Mucosa of rectum (tissue), 2 donors: ENCODE data around the gene GBF1.

Experiments used
- H3K27ac ChIP-seq, 2 donors: one replicate each; pipeline ENCODE4 v1.7.0; 2013; ENCODE audit warnings: inconsistent platforms in 2 of 2, low read depth in 2 of 2, low read length in 2 of 2
- H3K27me3 ChIP-seq, 2 donors: one replicate each; pipeline ENCODE4 v1.7.0; 2013; ENCODE audit warnings: low read length in 2 of 2; ENCODE audit not compliant: control insufficient read depth in 2 of 2, insufficient read depth in 2 of 2
- H3K36me3 ChIP-seq, 2 donors: one replicate each; pipeline ENCODE4 v1.7.0; 2013; ENCODE audit warnings: low read length in 2 of 2; ENCODE audit not compliant: control insufficient read depth in 2 of 2, insufficient read depth in 2 of 2
- H3K4me1 ChIP-seq, 2 donors: one replicate each; pipeline ENCODE4 v1.7.0; 2013; ENCODE audit warnings: low read length in 2 of 2, mild to moderate bottlenecking in 1 of 2; ENCODE audit not compliant: control insufficient read depth in 2 of 2, insufficient read depth in 2 of 2
- H3K4me3 ChIP-seq, 2 donors: one replicate each; pipeline ENCODE4 v1.7.0; 2013; ENCODE audit warnings: low read length in 2 of 2
- H3K9ac ChIP-seq, 2 donors: one replicate each; pipeline ENCODE4 v1.7.0; 2013; ENCODE audit warnings: low read length in 2 of 2, low read depth in 1 of 2, mild to moderate bottlenecking in 1 of 2
- H3K9me3 ChIP-seq, 2 donors: one replicate each; pipeline ENCODE4 v1.7.0; 2013; ENCODE audit warnings: low read length in 2 of 2; ENCODE audit not compliant: control insufficient read depth in 2 of 2
- donor health status: healthy.
- donor health status: Normal muscosa, but diverticular disease.

Gene GBF1

DNA sequence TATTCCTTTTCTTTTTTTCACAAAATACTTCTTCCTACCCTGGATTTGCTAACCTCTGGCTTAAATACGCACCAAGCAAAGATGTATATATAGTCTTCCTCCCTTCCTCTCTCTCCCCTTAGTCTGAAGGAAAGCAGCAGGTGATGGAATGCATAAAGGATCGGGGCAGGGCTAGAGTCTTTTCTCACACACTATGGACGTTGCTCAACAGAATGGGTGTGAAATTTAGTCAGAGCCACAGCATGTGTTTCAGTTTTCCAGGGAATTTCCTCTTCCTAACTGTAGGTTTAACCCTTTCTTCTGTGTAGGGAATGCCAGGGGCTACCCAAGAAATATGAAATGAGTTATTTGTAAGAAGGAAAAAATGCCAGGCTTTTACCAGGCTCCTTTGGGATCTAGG is 78.7 kb downstream of the GBF1 start:
- H3K9me3 ChIP-seq: no peaks in the 10 kb centered on the region
- no peaks in the 10 kb centered on the region for H3K27me3 ChIP-seq
- H3K4me1 ChIP-seq: no peaks in the 10 kb centered on the region
- peaks cover 0 to 3% of the 10 kb centered on the region in 2 donors for H3K36me3 ChIP-seq
- no peak overlapping the region for H3K9ac ChIP-seq
- no peak overlapping the region for H3K27ac ChIP-seq
- H3K4me3 ChIP-seq: no peak overlapping the region

DNA sequence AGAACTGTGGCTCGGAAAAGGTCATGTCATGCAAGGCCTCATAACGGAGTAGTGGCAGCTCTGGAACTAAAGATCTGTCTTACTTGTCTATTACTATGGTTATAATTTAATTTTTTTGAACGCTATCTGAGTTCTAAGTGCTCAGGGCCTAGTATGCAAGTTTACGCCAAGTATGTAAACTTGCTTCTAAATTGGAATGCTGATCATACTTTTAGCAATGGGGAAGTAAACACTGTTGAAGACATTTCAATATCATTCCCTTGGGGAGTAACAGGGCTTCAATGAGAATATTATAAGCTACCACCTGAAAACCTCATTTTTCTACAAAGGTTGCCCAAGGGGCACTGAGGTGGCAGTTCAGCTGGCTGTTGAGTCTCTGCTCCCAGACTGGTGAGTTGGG is 80.7 kb downstream of the GBF1 start:
- Histone ChIP-seq H3K4me3 (no peak overlapping the region), H3K9ac (no peak overlapping the region)

DNA sequence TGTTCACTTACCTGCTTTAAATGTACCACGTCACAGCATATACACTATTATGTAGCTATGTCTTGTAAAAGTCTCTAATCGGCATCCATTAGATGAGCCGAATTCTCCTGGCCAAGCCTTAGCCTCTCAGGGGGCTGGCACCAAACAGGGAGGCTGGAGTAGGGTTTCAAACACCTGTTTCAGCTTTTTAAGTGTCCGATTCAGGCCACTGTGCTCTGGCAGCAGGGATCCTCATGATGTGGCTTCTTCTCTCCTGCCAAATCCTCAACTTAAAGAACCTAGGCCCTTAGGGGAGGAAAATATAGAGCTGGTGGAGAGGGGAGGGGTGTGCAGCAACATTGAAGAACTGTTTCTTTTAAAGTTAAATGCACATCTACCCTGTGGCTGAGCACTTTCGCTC is 81.7 kb downstream of the GBF1 start:
- Histone ChIP-seq H3K4me1 (no peaks in the 10 kb centered on the region), H3K4me3 (no peak overlapping the region), H3K27me3 (no peaks in the 10 kb centered on the region), H3K9ac (no peak overlapping the region), H3K36me3 (peaks cover 3% of the 10 kb centered on the region in 2 donors), H3K27ac (no peak overlapping the region), H3K9me3 (no peaks in the 10 kb centered on the region)

More for the DNA sequence above, 80.7 kb downstream of the GBF1 start:
- no peaks in the 10 kb centered on the region for H3K27me3 ChIP-seq
- H3K36me3 ChIP-seq: peaks cover 3% of the 10 kb centered on the region in 2 donors
- no peak overlapping the region for H3K27ac ChIP-seq
- no peaks in the 10 kb centered on the region for H3K4me1 ChIP-seq
- no peaks in the 10 kb centered on the region for H3K9me3 ChIP-seq

DNA sequence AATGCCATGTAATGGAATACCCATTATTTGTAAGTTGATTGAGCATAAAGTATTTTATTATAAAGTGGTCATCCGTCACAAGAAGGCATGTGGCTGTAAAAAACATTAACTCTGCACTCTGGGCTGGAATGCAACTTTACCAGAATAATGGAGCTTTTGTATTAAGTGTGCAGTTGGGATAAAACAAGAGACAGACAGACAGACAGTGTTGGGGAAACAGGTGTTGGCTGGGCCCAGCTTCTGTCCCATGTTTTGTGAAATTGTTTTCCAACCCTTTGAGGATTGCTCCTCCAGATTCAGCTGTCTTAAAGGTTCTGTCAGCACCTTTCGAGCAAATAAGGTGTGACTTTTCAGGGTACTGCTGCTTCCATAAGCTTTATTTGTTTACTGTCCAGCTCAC is 82.3 kb downstream of the GBF1 start:
- Histone ChIP-seq H3K36me3 (peaks cover 4 to 6% of the 10 kb centered on the region in 2 donors), H3K4me1 (no peaks in the 10 kb centered on the region), H3K27ac (no peak overlapping the region), H3K27me3 (no peaks in the 10 kb centered on the region), H3K4me3 (no peak overlapping the region), H3K9ac (no peak overlapping the region), H3K9me3 (no peaks in the 10 kb centered on the region)

DNA sequence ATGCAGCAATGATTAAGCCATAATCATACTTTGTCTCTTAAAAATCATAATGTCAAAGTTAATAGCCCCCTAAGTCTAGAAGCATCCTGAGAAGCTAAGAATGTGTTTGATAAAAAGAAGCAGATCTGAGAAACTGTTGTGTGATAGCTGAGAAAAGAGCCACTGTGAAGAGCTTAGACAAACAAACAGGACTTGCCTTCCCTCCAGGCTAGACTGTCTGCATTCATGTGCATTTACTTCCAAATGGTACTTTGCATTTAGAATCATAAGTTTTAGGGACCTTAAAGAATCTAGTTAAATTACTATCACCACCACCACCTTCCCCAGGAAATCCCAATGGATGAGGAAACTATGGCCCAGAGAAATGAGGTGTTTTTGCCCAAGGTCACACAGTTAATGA is 87.4 kb downstream of the GBF1 start:
- Histone ChIP-seq H3K4me3 (no peak overlapping the region), H3K36me3 (peaks cover 13 to 22% of the 10 kb centered on the region in 2 donors), H3K9ac (no peak overlapping the region), H3K9me3 (no peaks in the 10 kb centered on the region), H3K27me3 (no peaks in the 10 kb centered on the region), H3K4me1 (no peaks in the 10 kb centered on the region), H3K27ac (no peak overlapping the region)

DNA sequence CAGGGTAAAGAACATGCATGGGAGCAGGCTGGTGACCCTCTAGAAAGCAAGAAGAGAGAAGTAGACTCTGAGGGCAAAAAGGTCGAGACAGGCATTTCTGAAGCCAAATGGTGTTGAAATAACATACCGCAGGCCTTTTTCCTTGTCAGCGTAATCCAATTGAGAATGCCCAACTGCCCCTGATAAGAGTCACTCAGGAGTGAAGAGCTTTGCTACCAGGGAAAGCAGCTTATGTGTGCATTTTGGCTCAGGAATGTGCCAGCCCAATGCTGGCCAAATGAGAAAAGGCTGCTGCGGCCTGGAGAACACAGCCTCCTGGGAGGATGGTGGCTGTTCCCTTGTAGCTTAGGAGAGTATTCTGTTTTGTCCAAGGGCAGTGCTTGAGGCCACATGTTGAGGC is 88.8 kb downstream of the GBF1 start:
- no peak overlapping the region for H3K9ac ChIP-seq
- H3K27ac ChIP-seq: no peak overlapping the region
- no peaks in the 10 kb centered on the region for H3K9me3 ChIP-seq
- H3K4me1 ChIP-seq: no peaks in the 10 kb centered on the region
- no peaks in the 10 kb centered on the region for H3K27me3 ChIP-seq
- peaks cover 13 to 22% of the 10 kb centered on the region in 2 donors for H3K36me3 ChIP-seq
- no peak overlapping the region for H3K4me3 ChIP-seq

DNA sequence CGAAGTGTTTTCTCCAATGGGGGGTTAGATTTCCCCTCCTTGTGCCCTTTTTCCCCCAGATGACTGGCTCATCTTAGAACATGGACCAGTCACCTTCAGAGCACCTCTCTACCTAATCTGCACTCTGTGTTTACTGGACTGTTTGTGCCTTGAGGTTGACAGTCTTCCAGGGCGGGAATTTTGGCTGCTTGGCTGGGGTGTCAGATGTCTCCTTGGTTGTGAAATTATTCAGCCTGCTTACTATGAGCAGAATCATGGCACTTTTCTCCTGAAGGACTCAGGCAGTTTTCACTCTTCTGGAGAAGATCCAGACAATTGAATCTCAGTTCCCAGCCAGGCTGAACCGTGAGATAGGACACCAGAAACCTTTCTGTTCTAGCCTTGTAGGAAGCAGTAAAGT is 89.9 kb downstream of the GBF1 start:
- no peaks in the 10 kb centered on the region for H3K9me3 ChIP-seq
- peaks cover 13 to 22% of the 10 kb centered on the region in 2 donors for H3K36me3 ChIP-seq
- H3K27me3 ChIP-seq: no peaks in the 10 kb centered on the region
- no peak overlapping the region for H3K27ac ChIP-seq
- H3K9ac ChIP-seq: no peak overlapping the region
- H3K4me3 ChIP-seq: no peak overlapping the region
- H3K4me1 ChIP-seq: no peaks in the 10 kb centered on the region

DNA sequence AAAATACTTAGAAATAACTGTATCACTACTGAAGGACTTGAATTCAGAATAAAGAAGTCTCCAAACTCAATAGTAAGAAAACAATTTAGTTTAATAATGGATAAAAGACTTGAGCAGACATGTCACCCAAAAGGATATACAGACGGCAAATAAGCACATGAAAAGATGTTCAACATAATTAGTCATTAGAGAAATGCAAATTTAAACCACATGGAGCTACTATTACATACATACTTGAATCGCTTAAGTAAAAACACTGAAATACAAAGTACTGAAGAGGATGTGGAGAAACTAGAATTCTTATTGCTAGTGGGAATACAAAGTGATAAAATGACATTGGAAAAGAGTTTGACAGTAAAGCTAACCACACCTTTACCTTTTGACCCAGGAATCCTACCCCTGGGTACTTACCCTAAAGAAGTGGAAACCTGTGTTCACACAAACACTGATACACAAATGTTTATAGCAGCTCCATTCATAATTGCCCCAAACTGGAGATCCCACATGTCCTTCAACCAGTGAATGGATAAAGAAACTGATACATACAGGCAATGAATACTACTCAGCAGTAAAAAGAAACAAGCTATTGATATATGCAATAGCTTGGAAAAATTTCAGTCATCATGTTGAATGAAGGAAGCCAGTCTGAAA is 95.8 kb downstream of the GBF1 start:
- Histone ChIP-seq H3K4me1 (no peaks in the 10 kb centered on the region), H3K27ac (no peak overlapping the region), H3K36me3 (peaks cover 5 to 10% of the 10 kb centered on the region in 2 donors), H3K27me3 (no peaks in the 10 kb centered on the region), H3K9ac (no peak overlapping the region), H3K9me3 (no peaks in the 10 kb centered on the region), H3K4me3 (no peak overlapping the region)

DNA sequence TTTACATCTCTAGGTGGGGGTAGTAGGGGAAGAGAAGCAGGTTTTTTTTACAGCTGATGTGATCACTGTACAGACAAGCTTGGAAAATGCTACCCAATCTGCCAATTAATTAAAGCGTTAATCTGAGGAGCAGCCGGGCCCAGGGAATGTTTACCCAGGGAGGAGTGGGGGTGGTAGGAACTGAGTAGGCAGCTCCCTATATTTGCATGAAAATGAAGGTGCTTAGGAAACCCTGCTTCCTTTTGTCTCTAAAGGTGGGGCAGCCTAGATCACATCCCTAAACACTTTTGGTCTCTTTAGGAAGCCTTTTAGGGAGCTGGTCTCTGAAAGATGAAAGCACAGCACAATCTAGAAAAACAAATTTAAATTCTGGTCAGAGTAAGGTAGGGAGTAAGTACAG is 97.1 kb downstream of the GBF1 start:
- H3K27ac ChIP-seq: no peak overlapping the region
- no peaks in the 10 kb centered on the region for H3K9me3 ChIP-seq

DNA sequence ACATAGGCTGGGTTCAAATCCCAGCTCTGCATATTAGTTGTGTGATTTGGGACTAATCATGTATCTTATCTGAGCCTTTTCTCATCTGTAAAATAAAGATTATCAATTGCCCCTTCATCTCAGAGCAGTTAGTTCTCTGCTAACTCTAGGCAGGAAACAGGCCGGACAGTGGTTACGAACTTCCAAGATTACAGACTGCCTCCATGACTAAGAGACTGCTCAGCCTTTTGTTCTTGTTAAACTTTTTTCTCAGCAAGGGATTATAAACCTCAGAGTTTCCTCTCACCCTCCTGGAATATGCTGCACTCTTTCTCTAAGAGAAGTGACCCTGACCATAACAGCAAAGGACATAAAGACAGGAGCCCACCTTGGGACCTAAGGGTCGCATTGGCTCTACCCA is 97.6 kb downstream of the GBF1 start:
- Histone ChIP-seq H3K9me3 (no peaks in the 10 kb centered on the region), H3K9ac (no peak overlapping the region), H3K27me3 (no peaks in the 10 kb centered on the region), H3K4me1 (no peaks in the 10 kb centered on the region), H3K36me3 (peaks cover 13 to 20% of the 10 kb centered on the region in 2 donors), H3K27ac (no peak overlapping the region), H3K4me3 (no peak overlapping the region)

More for the DNA sequence above, 97.1 kb downstream of the GBF1 start:
- Histone ChIP-seq H3K9ac (no peak overlapping the region), H3K4me3 (no peak overlapping the region), H3K4me1 (no peaks in the 10 kb centered on the region), H3K27me3 (no peaks in the 10 kb centered on the region), H3K36me3 (peaks cover 12 to 18% of the 10 kb centered on the region in 2 donors)
